Right cardiac atrium (tissue), 5 donors: ENCODE measurements around the gene FAM151B. TPM values are rescaled to one million over a fixed set of nuclear protein-coding genes. Genes with fewer than 3 reads are reported as not detected.
A peak's percentile ranks its signal among the peaks of the same experiment; 100 is the strongest.
"Not testable (repeated sequence)": the region's sequence is repeated elsewhere in the genome, so short reads cannot be mapped to it uniquely, and the experiment has no call there.

Experiments used
- ATAC-seq, 2 donors: fragments of 200-7000 bp; cut with Tn5 transposase; one replicate each; pipeline versions ENCODE4 v1.8.0 to v1.9.1; 2020; ENCODE audit warnings: moderate library complexity in 2 of 2, mild to moderate bottlenecking in 1 of 2
- DNase-seq, 3 donors: peaks; one replicate each; pipeline ENCODE4 v3.0.0-alpha.2; 2020
- H3K27ac ChIP-seq: one replicate; pipeline ENCODE4 v1.5.1; 2013; ENCODE audit warnings: mild to moderate bottlenecking, low read length, control low read depth, moderate library complexity
- H3K27me3 ChIP-seq: one replicate; pipeline ENCODE4 v1.6.1; 2013; ENCODE audit not compliant: control insufficient read depth, insufficient read depth
- H3K4me1 ChIP-seq: one replicate; pipeline ENCODE4 v1.6.1; 2013; ENCODE audit warnings: low read length; ENCODE audit not compliant: control insufficient read depth, insufficient read depth
- H3K4me3 ChIP-seq: one replicate; pipeline ENCODE4 v1.5.1; 2013; ENCODE audit warnings: low read length, control low read depth
- H3K9me3 ChIP-seq: one replicate; pipeline ENCODE4 v1.6.1; 2013; ENCODE audit warnings: low read length; ENCODE audit not compliant: control insufficient read depth
- whole genome bisulfite sequencing: extraction: QIAGEN DNeasy Blood & Tissue Kit; methylation state at CpG from one replicate; pipeline ENCODE4 v1.1.7; 2013; 5-methylcytosine and 5-hydroxymethylcytosine counted together
- intact Hi-C, 4 donors: fragments of 100-400 bp; cut with DNase I; formaldehyde crosslinking; loops; one replicate each; pipeline versions ENCODE4 v1.11.0 to v1.14.0; 2022 to 2023
- long read RNA-seq, 4 donors: library from polyadenylated mRNA; unstranded; transcript quantifications; one replicate each; pipeline ENCODE4 v2.0.0, GENCODE V29; 2020 to 2021
- polyA plus RNA-seq: library from polyadenylated mRNA; stranded (reverse); fragments of 200-250 nt; gene quantifications from one replicate; pipeline ENCODE4 v1.2.3, GENCODE V29; 2013
- total RNA-seq, 4 donors: library from RNA; stranded (reverse); fragmentation: NEBNext Ultra II Directional; extraction: Animal tissue kit (Norgen Biotek cat#: 25700); gene quantifications; one replicate each; pipeline ENCODE4 v1.2.1, GENCODE V29; 2021
- donor health status: healthy with polysubstance abuse.
- donor health status: DM: no; HTN: yes; CAD: no.
- donor health status: DM: no; HTN: no; CAD: no.
- donor health status: DM: no; HTN: yes; CAD: no; lungs with severe emphysema.
- donor health status: DM: yes; HTN: yes; CAD: no.

FAM151B gene
- total RNA-seq (1 to 10 TPM; 2.0 to 3.4 (median 2.3) TPM), polyA plus RNA-seq (0.59 TPM)
- long read RNA-seq, donor 1, partial matches to known transcripts, result 1 of 1 reads
- long read RNA-seq, donor 1, other reads (novel, unspliced or antisense), result 0 of 1 reads
- long read RNA-seq, donor 2, partial matches to known transcripts, result 0 of 2 reads
- long read RNA-seq, donor 2, other reads (novel, unspliced or antisense), result 0 of 2 reads
- long read RNA-seq, donor 3, partial matches to known transcripts, result 0 of 2 reads
- long read RNA-seq, donor 3, other reads (novel, unspliced or antisense), result 1 of 2 reads
- long read RNA-seq, donor 4, result 0 reads

GRCh38 chr5:80487829-80488721 is at the start of gene FAM151B:
Gene FAM151B (plus strand): TSS chr5:80488100. CDS start chr5:80488124, 24 bp downstream.
- peak within 1 kb of the TSS; percentile 73 for H3K4me3 ChIP-seq
- intact Hi-C loops, result loop anchor here in 2 of 4 donors (5.0 to 10.0 kb wide), 2 partner anchors 184 to 187 kb away; no protein-coding TSS in a partner anchor
- DNase-seq (peak; percentile 81 to 93 (median 92)), ATAC-seq (peak; percentile 95 to 96)
- H3K27ac ChIP-seq, result peak within 1 kb of the TSS; percentile 37
- under 1% methylated on average over 85 of the region's 85 CpGs for WGBS
- H3K27me3 ChIP-seq, result no peaks in the 10 kb centered on the region
- no peaks in the 10 kb centered on the region for H3K4me1 ChIP-seq
- H3K9me3 ChIP-seq, result no peaks in the 10 kb centered on the region

- H3K27ac ChIP-seq, result no peak overlapping the region
- no peaks in the 10 kb centered on the region for H3K27me3 ChIP-seq
- no peaks in the 10 kb centered on the region for H3K9me3 ChIP-seq
- no peak for ATAC-seq
- 95% methylated on average over 4 of the region's 4 CpGs for WGBS
- H3K4me3 ChIP-seq, result no peak overlapping the region
- H3K4me1 ChIP-seq, result no peaks in the 10 kb centered on the region
- no peak for DNase-seq
- intact Hi-C loops, result no loop called here
Measured at GRCh38 chr5:80438739-80439138, 49.2 kb upstream of the FAM151B start.

- H3K4me3 ChIP-seq, result no peak overlapping the region
- no peaks in the 10 kb centered on the region for H3K4me1 ChIP-seq
- ATAC-seq (no peak), DNase-seq (no peak)
- H3K9me3 ChIP-seq, result no peaks in the 10 kb centered on the region
- no peaks in the 10 kb centered on the region for H3K27me3 ChIP-seq
- H3K27ac ChIP-seq, result no peak overlapping the region
- intact Hi-C loops, result no loop called here
Measured at GRCh38 chr5:80439213-80439612, 48.7 kb upstream of the FAM151B start.

- H3K27ac ChIP-seq, result no peak overlapping the region
- H3K9me3 ChIP-seq, result no peaks in the 10 kb centered on the region
- no peak for DNase-seq
- no peaks in the 10 kb centered on the region for H3K27me3 ChIP-seq
- intact Hi-C loops, result no loop called here
- no peak for ATAC-seq
- H3K4me3 ChIP-seq, result no peak overlapping the region
- no peaks in the 10 kb centered on the region for H3K4me1 ChIP-seq
Measured at GRCh38 chr5:80442742-80443141, 45.2 kb upstream of the FAM151B start.

GRCh38 chr5:80453366-80453765 is 34.5 kb upstream of the FAM151B start:
- Histone ChIP-seq H3K27me3 (no peaks in the 10 kb centered on the region), H3K4me3 (no peak overlapping the region), H3K27ac (no peak overlapping the region), H3K9me3 (no peaks in the 10 kb centered on the region), H3K4me1 (no peaks in the 10 kb centered on the region)
- 64% methylated on average over 2 of the region's 2 CpGs for WGBS
- intact Hi-C loops, result no loop called here
- ATAC-seq, result no peak
- no peak for DNase-seq

GRCh38 chr5:80463269-80463668 is 24.6 kb upstream of the FAM151B start:
- ATAC-seq (no peak), DNase-seq (no peak)
- Histone ChIP-seq H3K4me3 (no peak overlapping the region), H3K27ac (no peak overlapping the region), H3K27me3 (no peaks in the 10 kb centered on the region), H3K4me1 (no peaks in the 10 kb centered on the region), H3K9me3 (peaks cover 2% of the 10 kb centered on the region)
- 98% methylated on average over 4 of the region's 4 CpGs for WGBS
- intact Hi-C loops, result no loop called here

- no peak overlapping the region for H3K27ac ChIP-seq
Measured at GRCh38 chr5:80466669-80467485, 21.0 kb upstream of the FAM151B start.

GRCh38 chr5:80468131-80468530 is 19.8 kb upstream of the FAM151B start:
- Histone ChIP-seq H3K27ac (no peak overlapping the region), H3K4me3 (no peak overlapping the region), H3K4me1 (no peaks in the 10 kb centered on the region), H3K27me3 (no peaks in the 10 kb centered on the region), H3K9me3 (peaks cover 1% of the 10 kb centered on the region)
- WGBS, result 94% methylated on average over 1 of the region's 1 CpG
- intact Hi-C loops, result no loop called here
- DNase-seq, result no peak
- no peak for ATAC-seq

More at GRCh38 chr5:80466669-80467485, 21.0 kb upstream of the FAM151B start:
- Histone ChIP-seq H3K4me1 (no peaks in the 10 kb centered on the region), H3K4me3 (no peak overlapping the region), H3K27me3 (no peaks in the 10 kb centered on the region), H3K9me3 (peaks cover 2% of the 10 kb centered on the region)
- intact Hi-C loops, result no loop called here
- peak; percentile 55 to 68 for ATAC-seq
- DNase-seq, result no peak
- 62% methylated on average over 4 of the region's 4 CpGs for WGBS

GRCh38 chr5:80470631-80471030 is 17.3 kb upstream of the FAM151B start:
- H3K27ac ChIP-seq, H3K4me1 ChIP-seq, H3K27me3 ChIP-seq, DNase-seq, H3K9me3 ChIP-seq, intact Hi-C loops, ATAC-seq, H3K4me3 ChIP-seq: not testable (repeated sequence)
- WGBS, result 100% methylated on average over 2 of the region's 2 CpGs

GRCh38 chr5:80474929-80475328 is 13.0 kb upstream of the FAM151B start:
- no peaks in the 10 kb centered on the region for H3K4me1 ChIP-seq
- no peaks in the 10 kb centered on the region for H3K27me3 ChIP-seq
- no peaks in the 10 kb centered on the region for H3K9me3 ChIP-seq
- no peak overlapping the region for H3K27ac ChIP-seq
- no peak overlapping the region for H3K4me3 ChIP-seq
- ATAC-seq, result no peak
- intact Hi-C loops, result no loop called here
- DNase-seq, result no peak
- 94% methylated on average over 2 of the region's 2 CpGs for WGBS
